Pons (tissue), 1 donor: ENCODE measurements around the gene FBXO42.

ENCODE experiments used
- DNase-seq: peaks from one replicate; pipeline ENCODE4 v3.0.0-alpha.2; 2016; ENCODE audit warnings: low spot score

Gene FBXO42

GRCh38 chr1:16204216-16204615, 148.1 kb downstream of the FBXO42 start:
- DNase-seq = no peak

- no peak for DNase-seq
Measured at GRCh38 chr1:16203550-16203949, 148.7 kb downstream of the FBXO42 start.

- DNase-seq = no peak
Measured at GRCh38 chr1:16202281-16203210, 149.7 kb downstream of the FBXO42 start.

- DNase-seq = no peak
Measured at GRCh38 chr1:16199700-16200099, 152.6 kb downstream of the FBXO42 start.

GRCh38 chr1:16199157-16199501, 153.2 kb downstream of the FBXO42 start:
- DNase-seq = no peak

GRCh38 chr1:16198444-16199156, 153.7 kb downstream of the FBXO42 start:
- DNase-seq = no peak

- no peak for DNase-seq
Measured at GRCh38 chr1:16196874-16197273, 155.4 kb downstream of the FBXO42 start.
